Brain pericyte (primary cell): ENCODE measurements around the gene CMSS1.

Experiments used
- DNase-seq: peaks from one replicate; pipeline ENCODE4 v3.0.0-alpha.2; 2012; ENCODE audit warnings: low read depth, low spot score

Gene CMSS1

DNA sequence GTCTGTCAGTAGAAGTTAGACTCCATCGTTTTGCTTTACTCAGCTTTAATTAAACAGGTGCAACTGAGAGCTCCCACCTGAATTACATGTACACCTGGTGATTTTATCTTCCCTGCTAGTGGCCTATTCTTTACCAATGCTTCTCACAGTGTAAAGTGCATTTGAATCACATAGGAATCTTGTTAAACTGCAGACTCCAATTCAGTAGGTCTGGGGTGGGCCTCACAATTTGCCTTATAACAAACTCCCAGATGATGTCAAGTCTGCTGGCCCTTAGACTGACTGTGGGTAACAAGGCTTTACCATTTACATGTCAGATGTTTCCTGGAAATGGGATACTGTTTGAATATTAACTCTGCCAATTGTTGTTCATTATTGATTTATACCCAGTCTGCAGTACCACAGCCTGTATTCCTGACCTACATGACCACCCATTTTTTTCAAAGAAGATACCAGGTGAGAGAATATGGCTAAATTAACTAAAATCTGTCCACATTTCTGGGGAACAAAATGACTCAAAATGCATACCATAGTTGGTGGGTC lies 37.2 kb downstream of the CMSS1 start:
- no peak for DNase-seq

- DNase-seq: no peak
Measured at GRCh38 chr3:99855900-99856299, 38.2 kb downstream of the CMSS1 start.

- DNase-seq: no peak
Measured at GRCh38 chr3:99856437-99857220, 39.0 kb downstream of the CMSS1 start.

DNA sequence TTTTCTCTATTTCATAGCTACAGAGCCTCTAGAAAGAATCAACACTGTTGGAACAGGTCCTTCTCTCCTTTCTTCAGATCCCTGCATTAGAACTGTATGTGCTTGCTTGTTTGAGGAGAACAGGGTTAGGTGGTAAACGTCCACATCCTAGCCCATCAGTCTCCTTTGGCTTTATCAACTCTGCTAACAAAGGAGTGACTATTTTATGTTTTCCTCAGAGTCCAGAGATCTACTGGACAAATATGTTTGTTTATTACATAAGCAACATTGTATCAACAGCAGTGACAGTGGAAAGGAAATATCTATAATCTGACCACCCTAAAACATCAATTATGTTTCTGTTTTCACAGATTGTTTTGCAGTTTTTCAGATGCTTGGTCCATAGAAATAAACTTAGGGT lies 39.6 kb downstream of the CMSS1 start:
- DNase-seq: no peak

DNA sequence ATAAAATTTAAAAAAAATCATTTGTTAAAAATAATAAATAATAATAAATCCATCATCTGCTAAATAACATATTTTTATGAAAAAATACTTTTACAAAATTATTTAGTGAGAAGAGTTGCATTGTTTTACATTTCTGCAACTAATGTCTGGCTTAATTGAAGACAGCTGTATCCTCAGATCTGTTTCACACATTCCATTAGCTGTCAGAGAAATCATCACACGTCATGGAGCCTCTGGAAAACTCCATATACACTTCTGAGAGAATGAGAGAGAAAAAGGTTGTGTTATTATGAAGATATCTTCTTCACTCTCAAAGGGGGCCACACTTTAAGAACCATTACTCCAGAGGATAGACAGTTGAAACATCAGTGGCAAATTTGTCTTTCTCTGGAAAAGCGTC lies 40.8 kb downstream of the CMSS1 start:
- DNase-seq: no peak

GRCh38 chr3:99859825-99860224 lies 42.2 kb downstream of the CMSS1 start:
- DNase-seq: no peak

GRCh38 chr3:99861216-99861615 lies 43.6 kb downstream of the CMSS1 start:
- DNase-seq: no peak

- DNase-seq: no peak
Measured at GRCh38 chr3:99862208-99862607, 44.5 kb downstream of the CMSS1 start.

DNA sequence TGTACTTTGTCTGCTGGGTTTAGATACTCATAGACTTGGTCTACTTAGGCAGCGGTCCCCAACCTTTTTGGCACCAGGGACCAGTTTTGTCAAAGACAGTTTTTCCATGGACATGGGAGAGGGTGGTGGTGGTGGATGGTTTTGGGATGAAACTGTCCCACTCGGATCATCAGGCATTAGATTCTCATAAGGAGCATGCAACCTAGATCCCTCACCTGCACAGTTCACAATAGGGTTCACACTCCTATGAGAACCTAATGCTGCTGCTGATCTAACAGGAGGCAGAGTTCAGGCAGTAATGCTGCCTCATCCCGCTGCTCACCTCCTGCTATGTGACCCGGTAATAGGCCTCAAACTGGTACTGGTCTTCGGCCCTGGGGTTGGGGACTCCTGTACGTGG lies 45.3 kb downstream of the CMSS1 start:
- no peak for DNase-seq

- DNase-seq: no peak
Measured at GRCh38 chr3:99863588-99863987, 45.9 kb downstream of the CMSS1 start.

GRCh38 chr3:99864289-99864688 lies 46.6 kb downstream of the CMSS1 start:
- DNase-seq: no peak

DNA sequence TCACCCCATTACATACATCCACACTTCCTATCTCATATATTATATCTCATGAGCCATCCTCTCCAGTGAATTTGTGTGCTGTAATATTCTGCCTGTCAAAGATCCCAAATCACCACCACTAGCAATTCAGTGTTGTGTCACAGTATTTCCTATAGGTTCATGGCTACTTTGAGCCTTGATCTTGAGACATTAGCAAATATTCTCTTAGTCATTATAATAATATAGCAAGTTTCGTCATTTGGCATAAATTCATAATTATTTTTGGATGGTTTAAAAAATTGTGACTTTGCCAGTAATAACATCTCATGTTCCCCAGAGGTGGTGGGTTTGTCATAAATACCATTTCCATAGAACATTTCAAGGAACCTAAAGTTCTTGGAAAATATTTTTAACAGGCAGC lies 47.7 kb downstream of the CMSS1 start:
- no peak for DNase-seq

GRCh38 chr3:99866261-99866761 lies 48.6 kb downstream of the CMSS1 start:
- DNase-seq: no peak

DNA sequence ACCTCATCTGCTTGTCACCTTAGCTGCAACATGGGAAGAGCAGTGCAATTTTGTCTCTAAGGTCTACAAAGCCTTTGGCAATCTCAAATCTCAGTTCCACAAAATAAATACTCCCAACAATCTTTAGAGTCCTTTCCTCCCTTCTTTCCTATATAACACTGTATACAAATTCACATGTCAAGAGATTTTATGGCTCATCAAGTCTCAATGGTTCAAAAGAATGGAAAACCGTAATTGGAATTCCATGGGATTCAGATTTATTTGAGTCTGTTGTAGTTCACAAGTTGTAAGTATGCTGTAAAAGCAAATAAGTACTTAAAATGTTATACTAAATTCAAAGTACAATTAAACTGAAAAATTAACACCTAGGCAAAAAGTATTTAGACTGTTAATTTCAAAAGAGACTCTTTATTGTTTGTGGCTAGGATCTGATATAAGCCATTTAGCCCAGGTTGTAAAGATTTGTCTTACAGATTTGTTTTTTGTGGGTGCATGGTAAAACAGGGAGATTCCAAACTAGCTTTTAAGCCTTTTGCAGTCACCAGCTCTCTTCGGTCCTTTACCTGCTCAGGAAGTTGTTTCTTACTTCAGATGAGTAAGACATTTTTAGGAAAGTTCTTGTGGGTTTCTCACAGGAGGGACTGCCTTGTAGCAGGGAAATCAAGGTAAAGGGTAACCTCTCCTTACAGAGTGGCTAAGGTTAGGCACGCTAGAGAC lies 50.1 kb downstream of the CMSS1 start:
- no peak for DNase-seq

- no peak for DNase-seq
Measured at GRCh38 chr3:99868311-99868646, 50.6 kb downstream of the CMSS1 start.

DNA sequence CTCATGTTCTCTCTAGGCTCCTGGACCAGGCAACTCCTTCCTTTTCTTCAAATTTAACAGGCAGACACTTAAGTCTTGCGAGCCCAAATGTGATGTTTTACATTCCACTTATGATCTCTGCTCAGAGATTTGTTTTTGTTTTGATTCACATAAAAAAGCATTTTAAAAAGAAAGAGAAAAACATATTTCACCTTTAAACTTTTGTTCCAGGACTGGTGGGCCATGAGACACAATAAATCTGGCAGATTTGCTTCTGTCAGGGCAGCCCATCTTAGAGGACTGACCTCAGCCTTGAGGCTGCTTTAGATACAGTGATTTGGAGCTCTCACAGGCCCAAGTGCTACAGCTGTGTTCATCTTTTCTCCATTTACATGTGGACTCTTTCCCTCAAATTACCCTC lies 52.0 kb downstream of the CMSS1 start:
- DNase-seq: no peak

DNA sequence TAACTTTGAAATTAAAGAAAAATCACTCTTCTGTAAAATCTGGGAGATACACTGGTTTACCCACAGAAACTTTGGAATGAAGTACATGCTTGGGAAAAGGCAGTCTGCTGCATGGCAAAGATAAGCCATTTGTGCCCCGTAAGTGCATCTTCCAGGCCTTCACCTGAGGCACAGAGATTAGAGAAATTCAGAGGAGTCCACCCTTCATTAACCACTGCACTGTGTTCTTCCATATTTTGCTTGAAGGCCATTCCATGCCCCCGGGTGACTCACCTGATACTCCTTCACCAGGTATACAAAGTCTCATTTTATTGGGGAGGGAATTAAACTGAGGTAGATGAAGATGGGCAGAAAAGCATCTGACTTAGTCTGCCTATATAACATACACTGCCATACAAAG lies 53.0 kb downstream of the CMSS1 start:
- DNase-seq: no peak

- no peak for DNase-seq
Measured at GRCh38 chr3:99871231-99872045, 53.8 kb downstream of the CMSS1 start.

- DNase-seq: no peak
Measured at GRCh38 chr3:99872923-99873254, 55.2 kb downstream of the CMSS1 start.

GRCh38 chr3:99873269-99874102 lies 55.8 kb downstream of the CMSS1 start:
- no peak for DNase-seq
